IPS DF 6.9 (cell line): ENCODE data around the gene ULBP2.
A peak's percentile ranks its signal among the peaks of the same experiment; 100 is the strongest.
"Not testable (repeated sequence)": the region's sequence is repeated elsewhere in the genome, so short reads cannot be mapped to it uniquely, and the experiment has no call there.

Experiments used
- DNase-seq: peaks from one replicate; pipeline ENCODE4 v3.0.0-alpha.2; 2013; ENCODE audit warnings: low read depth, low spot score
- H3K27ac ChIP-seq: one replicate; pipeline ENCODE4 v1.5.1; 2013; ENCODE audit warnings: low read length, control low read depth
- H3K27me3 ChIP-seq: 2 replicates; pipeline ENCODE4 v1.6.1; 2013; ENCODE audit warnings: mild to moderate bottlenecking, low read length; ENCODE audit not compliant: control insufficient read depth, insufficient read depth
- H3K36me3 ChIP-seq: 2 replicates; pipeline ENCODE4 v1.6.1; 2013; ENCODE audit warnings: low read length; ENCODE audit not compliant: control insufficient read depth, insufficient read depth
- H3K4me1 ChIP-seq: 2 replicates; pipeline ENCODE4 v1.6.1; 2013; ENCODE audit warnings: low read length; ENCODE audit not compliant: control insufficient read depth, insufficient read depth
- H3K4me3 ChIP-seq: 2 replicates; pipeline ENCODE4 v1.5.1; 2013; ENCODE audit warnings: mild to moderate bottlenecking, low read length
- H3K9me3 ChIP-seq: 2 replicates; pipeline ENCODE4 v1.6.1; 2013; ENCODE audit warnings: low read length, inconsistent platforms; ENCODE audit not compliant: control insufficient read depth, insufficient read depth
- WGBS: extraction: QIAGEN DNeasy Blood & Tissue Kit; methylation state at CpG from one replicate; pipeline ENCODE4 v1.1.7; 2013; ENCODE audit warnings: mixed read lengths, missing lambda C conversion rate; ENCODE audit not compliant: insufficient read length, insufficient coverage; 5-methylcytosine and 5-hydroxymethylcytosine counted together

ULBP2 gene

DNA sequence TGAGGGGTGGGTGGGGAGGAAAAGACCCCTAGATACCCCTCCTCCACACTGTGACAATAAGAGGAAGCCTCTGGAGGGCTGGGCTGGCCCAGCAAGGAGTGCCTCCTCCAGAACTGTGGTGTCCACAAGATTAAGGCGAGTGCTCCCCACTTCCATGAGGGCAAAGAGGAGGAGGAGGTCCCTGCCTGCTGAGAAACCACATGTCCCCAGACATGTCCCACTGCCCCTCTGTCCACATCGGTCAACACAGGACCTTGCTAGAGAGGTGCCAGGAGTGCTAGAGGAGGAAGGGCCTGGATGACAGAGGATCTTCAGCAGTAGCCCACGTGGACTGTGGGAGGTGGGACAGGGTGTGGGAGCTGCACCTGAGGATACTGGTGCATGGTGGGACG, 22.0 kb upstream of the ULBP2 start:
- Histone ChIP-seq H3K4me3 (no peak overlapping the region), H3K4me1 (no peaks in the 10 kb centered on the region; the same call in 1 of the 2 replicates), H3K27ac (no peak overlapping the region), H3K27me3 (peaks cover 34% of the 10 kb centered on the region), H3K36me3 (no peaks in the 10 kb centered on the region), H3K9me3 (no peaks in the 10 kb centered on the region)
- DNase-seq, result no peak
- WGBS, result no CpG with 5 or more reads among the region's 4 CpGs

DNA sequence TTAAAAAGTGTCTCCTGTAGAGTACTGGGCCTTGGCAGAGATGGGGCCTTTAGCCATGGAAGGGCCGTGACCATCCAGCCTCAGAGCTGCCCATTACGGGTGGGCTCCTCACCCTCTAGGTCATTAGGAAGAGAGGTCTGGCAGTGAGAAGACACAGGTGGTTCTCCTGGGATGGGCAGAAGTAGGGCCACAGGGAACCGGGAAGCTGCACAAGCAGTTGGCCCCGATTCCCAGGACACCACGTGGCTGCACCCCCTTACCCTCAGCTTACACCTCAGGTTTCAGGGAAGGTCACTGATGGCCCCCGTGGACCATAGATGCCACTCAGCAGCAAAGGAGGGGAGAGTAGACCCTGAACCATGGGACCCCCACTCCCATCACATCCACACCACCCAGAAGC, 20.5 kb upstream of the ULBP2 start:
- Histone ChIP-seq H3K9me3 (no peaks in the 10 kb centered on the region), H3K36me3 (no peaks in the 10 kb centered on the region), H3K4me3 (no peak overlapping the region), H3K4me1 (no peaks in the 10 kb centered on the region; the same call in 1 of the 2 replicates), H3K27me3 (peaks cover 45% of the 10 kb centered on the region), H3K27ac (no peak overlapping the region)
- no peak for DNase-seq
- no CpG with 5 or more reads among the region's 6 CpGs for WGBS

DNA sequence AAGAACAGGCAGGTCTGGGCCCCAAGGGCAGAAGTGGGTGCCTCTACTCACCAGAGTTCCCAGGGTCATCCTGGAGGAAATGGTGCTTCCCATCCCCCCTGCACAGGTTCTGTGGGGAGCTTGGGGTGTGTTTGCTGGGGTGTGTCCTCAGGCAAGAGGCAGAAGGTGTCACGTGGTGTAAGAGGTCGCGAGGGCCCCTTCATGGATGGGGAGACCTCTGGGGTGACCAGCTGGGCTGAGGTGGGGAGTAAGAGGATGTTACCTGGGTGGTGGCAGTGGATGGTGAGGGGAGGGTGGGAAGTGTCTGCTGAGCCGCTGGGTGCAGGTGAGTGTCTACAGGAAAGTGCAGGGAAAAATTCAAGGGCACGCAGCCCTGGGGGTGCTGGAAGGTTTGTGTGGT, 19.7 kb upstream of the ULBP2 start:
- peaks cover 45% of the 10 kb centered on the region for H3K27me3 ChIP-seq
- H3K27ac ChIP-seq, DNase-seq, H3K4me1 ChIP-seq, H3K4me3 ChIP-seq, H3K9me3 ChIP-seq, H3K36me3 ChIP-seq: not testable (repeated sequence)
- no CpG with 5 or more reads among the region's 5 CpGs for WGBS

DNA sequence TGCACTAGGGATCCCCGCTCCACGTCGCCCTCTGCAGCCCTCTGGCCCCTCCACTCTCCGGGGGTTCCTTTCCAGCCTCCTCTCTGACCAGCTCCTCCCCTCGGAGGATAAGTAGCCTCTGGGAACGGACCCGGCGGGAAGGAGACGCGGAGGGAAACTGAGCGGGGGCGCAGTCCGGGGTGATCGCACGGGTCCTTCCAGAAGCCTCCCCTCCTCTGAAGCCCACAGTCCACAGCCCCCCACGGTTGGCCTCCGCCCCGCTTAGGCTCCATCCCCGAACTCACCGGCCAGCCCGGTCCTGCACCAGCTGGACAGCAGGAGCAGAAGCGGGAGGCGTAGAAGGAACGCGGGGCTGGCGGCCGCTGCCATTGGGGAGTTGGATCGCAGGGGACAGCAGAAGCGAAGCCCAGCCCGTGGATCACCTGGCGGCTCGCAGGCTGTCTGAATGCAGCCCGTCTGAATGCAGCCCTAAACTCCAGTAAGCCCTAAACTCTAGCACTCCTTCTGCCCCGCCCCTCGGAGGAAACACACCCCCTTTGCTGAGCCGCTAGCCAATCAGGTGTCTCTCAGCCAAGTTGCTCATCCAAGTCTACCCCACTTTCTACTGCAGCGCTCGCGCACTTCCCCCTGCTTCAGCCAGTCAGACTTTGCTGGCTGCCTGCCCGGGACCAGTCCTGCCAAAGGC, 19.0 kb upstream of the ULBP2 start, which contains the start of gene RAET1G:
RAET1G (minus strand) TSS at position 480 of the 685 bp plus-strand sequence; CDS start at position 369, 111 bp downstream.
- H3K27me3 ChIP-seq, result peaks cover 45% of the 10 kb centered on the region
- no CpG with 5 or more reads among the region's 40 CpGs for WGBS

DNA sequence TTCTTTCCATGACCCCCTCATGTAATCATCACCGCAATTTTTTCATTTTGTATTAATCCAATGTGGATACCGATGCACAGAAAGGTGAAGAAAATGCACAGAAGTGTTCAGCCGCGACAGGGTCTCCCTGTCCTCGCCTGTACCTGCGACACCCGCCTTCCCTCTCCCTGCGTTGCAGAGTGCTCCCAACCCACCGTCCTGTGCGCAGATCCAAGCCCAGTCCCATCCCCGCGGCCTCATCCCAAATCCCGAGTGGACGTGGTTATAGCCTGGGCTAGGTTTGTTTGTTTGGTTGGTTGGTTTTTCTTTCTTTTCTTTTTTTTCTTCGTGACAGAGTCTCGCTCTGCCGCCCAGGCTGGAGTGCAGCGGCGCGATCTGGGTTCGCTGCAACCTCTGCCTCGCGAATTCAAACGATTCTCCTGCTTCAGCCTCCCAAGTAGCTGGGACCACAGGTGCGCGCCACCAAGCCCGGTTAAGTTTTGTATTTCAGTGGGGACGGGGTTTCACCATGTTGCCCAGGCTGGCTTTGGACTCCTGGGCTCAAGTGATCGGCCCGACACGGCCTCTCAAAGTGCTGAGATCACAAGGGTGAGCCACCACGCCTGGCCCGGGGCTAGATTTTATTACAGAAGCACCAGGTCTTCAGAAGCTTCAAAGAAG, 18.4 kb upstream of the ULBP2 start:
- Histone ChIP-seq H3K4me3 (peak overlapping the region; percentile 16; the same call in 1 of the 2 replicates), H3K4me1 (no peaks in the 10 kb centered on the region; the same call in 1 of the 2 replicates), H3K36me3 (no peaks in the 10 kb centered on the region), H3K9me3 (no peaks in the 10 kb centered on the region), H3K27me3 (peaks cover 45% of the 10 kb centered on the region), H3K27ac (no peak overlapping the region)
- no CpG with 5 or more reads among the region's 33 CpGs for WGBS
- DNase-seq, result no peak

More for the DNA sequence above, 19.0 kb upstream of the ULBP2 start, which contains the start of gene RAET1G:
- Histone ChIP-seq H3K4me1 (no peaks in the 10 kb centered on the region; the same call in 1 of the 2 replicates), H3K9me3 (no peaks in the 10 kb centered on the region), H3K4me3 (peak within 1 kb of the TSS; percentile 56), H3K27ac (no peak within 1 kb of the TSS), H3K36me3 (no peaks in the 10 kb centered on the region)
- DNase-seq, result peak; percentile 82

DNA sequence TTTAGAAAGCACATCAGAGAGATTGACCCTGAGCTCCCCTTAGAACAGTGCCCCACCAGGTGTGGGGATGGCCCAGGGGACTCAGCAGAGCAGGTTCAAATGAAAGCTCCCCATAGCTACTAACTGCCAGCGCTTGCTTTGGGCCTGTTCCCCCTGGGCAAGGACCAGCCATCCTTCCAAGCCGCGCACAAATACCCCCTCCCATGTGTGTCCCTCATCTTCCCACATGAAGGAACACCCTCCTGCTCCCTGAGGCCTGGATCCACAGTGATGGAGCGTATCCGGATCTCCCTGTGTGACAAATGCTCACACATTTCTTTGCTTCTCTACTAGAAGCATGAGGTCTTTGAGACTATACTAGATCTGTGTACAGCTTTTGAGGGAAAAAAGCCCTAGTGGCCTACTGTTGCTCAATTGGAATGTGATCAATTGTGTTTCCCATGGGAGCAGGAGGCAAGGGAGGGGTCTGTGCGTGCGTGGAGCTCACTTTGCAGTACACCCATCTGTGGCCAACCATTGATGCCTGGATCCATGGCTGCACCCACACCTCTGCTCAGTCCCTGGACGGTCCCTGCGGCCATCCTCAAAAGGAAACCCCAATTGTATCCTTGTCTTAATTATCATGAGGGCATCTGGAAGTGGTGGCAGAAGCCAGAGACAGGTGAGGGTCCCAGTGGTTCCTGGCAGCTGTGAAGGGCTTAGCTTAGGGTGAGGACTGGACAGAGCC, 17.4 kb upstream of the ULBP2 start:
- Histone ChIP-seq H3K4me3 (no peak overlapping the region), H3K4me1 (no peaks in the 10 kb centered on the region; the same call in 1 of the 2 replicates), H3K27me3 (peaks cover 45% of the 10 kb centered on the region), H3K9me3 (no peaks in the 10 kb centered on the region), H3K36me3 (no peaks in the 10 kb centered on the region), H3K27ac (no peak overlapping the region)
- DNase-seq, result no peak
- no CpG with 5 or more reads among the region's 9 CpGs for WGBS

DNA sequence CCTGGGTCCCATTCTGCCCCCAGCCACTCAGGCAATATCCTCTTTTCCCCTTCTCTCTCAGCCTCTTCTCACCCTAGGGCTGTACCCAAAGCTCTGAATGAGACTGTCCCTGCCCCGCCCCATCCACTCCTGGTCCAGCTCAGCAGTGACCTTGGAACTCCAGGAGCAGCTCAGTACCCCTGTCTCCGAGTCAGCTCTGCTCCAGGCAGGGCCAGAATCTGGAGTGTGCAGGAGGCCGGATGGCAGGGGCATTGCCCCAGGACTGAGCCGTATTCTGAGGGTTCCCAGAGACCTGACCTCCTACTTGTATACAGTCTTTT, 16.9 kb upstream of the ULBP2 start:
- whole genome bisulfite sequencing, result no CpG with 5 or more reads among the region's 4 CpGs
- Histone ChIP-seq H3K27ac (no peak overlapping the region), H3K27me3 (peaks cover 45% of the 10 kb centered on the region), H3K9me3 (no peaks in the 10 kb centered on the region), H3K4me1 (no peaks in the 10 kb centered on the region; the same call in 1 of the 2 replicates), H3K36me3 (no peaks in the 10 kb centered on the region), H3K4me3 (no peak overlapping the region)
- no peak for DNase-seq

DNA sequence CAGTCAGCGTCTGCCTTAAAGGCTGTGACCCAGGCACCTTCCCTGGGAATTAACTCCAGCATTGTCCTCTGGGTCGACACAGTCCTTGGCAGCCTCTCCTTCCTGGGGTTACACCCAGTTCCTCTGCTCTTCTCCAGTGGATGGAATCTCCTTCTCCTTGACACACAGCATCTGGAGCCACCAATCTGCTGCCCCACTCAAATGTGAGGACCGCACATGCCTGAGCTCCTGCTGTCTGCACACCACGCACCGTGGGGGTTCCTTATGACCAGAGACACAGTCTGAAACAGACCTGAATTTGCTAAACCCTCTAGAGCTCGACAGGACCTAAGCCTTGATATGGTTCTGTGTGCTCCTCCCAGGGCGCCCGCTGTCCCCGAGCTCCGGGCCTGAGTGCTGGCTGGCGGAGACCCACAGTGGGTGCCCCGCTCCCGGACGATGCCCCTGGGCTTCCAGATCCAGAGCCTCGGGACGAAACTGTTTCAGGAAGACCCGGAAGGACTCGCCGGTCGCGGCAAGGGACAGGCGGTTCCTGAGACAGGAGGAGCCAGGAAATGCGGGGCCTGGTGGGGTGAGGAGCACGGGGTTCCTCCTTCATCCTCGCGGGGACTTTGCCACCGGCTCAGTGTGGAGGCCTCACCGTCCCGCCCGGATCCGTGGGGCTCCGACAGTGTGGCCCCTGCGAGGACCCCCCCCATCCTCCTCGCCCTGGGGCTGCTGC, 16.4 kb upstream of the ULBP2 start:
- peak overlapping the region; percentile 32; the same call in 1 of the 2 replicates for H3K4me3 ChIP-seq
- peaks cover 45% of the 10 kb centered on the region for H3K27me3 ChIP-seq
- DNase-seq, result no peak

DNA sequence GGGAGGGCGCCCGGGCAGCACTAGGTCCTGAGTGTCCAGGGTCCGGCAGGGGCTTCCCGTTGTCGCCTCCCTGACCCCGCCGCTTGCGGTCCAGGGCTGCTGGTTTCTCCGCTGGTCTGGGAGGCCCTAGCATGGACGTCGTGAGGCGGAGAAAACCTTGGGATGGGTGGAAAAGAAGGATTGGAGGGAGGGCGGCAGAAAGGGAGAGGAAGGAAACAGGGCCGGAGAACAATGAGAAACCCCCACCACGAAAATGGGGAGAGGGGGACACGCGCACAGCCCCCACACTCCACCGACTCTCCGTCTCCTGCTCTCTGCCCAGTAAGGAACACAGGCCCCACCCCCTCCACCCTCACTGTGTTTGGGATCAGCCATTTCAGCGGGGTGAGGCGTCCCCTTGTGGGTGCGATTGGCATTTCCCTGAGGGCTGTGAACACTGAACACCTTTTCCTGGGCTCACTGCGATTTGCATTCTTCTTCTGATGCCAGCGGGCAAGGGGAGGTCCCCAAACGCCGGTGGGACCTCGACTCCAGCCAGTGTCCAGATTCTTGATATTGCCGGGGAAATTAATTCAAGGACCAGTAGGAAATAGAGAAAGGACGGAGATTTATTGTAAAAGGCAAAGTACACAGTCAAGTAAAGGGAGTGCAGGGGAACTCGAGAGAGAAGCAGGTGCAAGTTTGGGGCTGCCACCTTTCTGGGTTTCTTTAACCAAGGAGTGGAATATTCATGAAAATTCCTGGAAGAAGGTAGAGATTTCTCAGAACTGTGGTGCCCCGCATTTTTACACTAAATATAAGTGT, 15.6 kb upstream of the ULBP2 start:
- peak; percentile 66 for DNase-seq
- H3K4me3 ChIP-seq, result peak overlapping the region; percentile 32; the same call in 1 of the 2 replicates

More for the DNA sequence above, 16.4 kb upstream of the ULBP2 start:
- Histone ChIP-seq H3K36me3 (no peaks in the 10 kb centered on the region), H3K9me3 (no peaks in the 10 kb centered on the region), H3K27ac (no peak overlapping the region), H3K4me1 (no peaks in the 10 kb centered on the region; the same call in 1 of the 2 replicates)
- no CpG with 5 or more reads among the region's 34 CpGs for WGBS

More for the DNA sequence above, 15.6 kb upstream of the ULBP2 start:
- no peak overlapping the region for H3K27ac ChIP-seq
- H3K36me3 ChIP-seq, result no peaks in the 10 kb centered on the region
- no CpG with 5 or more reads among the region's 31 CpGs for WGBS
- peaks cover 41% of the 10 kb centered on the region for H3K27me3 ChIP-seq
- H3K9me3 ChIP-seq, result no peaks in the 10 kb centered on the region
- no peaks in the 10 kb centered on the region; the same call in 1 of the 2 replicates for H3K4me1 ChIP-seq
